ENCODE results near the gene ICAM1.

Gene ICAM1

GRCh38 chr19:10328558-10329429 lies 57.9 kb downstream of the ICAM1 start:
- no peak for DNase-seq

- no peak for DNase-seq
Observed at GRCh38 chr19:10329555-10329954, 58.6 kb downstream of the ICAM1 start.

DNA sequence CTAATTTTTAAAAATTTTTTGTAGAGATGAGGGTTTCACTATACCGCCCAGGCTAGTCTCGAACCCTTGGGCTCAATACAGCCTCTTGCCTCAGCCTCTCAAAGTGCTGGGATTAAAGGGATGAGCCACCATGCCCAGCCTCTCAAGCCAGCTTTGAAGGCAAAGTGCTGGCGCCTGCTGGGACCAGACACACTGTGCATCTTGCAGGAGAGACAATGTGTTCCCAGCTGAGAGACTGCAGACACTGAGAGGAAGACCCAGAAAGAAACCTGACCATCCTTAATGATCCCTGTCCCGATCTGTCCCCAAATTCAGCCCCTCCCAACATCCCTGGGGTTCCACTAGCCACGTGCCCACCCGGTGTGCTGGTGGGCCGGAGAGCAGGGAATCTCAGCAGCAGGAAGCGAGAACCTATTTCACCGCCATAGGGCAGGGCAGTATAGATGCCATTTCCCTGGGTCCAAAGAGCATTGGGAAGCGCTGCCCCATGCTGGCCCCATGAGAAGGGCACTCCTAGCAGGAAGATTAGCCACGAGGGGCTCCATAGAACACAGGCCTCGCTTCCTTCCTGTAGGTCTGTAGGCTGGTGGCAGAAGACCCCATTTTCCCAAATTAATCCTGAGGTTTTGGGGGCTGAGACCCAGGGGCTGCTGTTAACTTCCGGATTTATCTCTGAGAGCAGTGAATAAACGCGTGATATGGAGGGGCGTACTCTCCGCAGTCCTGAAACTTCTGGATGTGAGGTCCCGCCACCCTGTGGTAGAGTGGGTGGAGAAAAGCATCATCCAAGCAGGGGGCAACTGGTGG lies 61.4 kb downstream of the ICAM1 start:
- DNase-seq = no peak

DNA sequence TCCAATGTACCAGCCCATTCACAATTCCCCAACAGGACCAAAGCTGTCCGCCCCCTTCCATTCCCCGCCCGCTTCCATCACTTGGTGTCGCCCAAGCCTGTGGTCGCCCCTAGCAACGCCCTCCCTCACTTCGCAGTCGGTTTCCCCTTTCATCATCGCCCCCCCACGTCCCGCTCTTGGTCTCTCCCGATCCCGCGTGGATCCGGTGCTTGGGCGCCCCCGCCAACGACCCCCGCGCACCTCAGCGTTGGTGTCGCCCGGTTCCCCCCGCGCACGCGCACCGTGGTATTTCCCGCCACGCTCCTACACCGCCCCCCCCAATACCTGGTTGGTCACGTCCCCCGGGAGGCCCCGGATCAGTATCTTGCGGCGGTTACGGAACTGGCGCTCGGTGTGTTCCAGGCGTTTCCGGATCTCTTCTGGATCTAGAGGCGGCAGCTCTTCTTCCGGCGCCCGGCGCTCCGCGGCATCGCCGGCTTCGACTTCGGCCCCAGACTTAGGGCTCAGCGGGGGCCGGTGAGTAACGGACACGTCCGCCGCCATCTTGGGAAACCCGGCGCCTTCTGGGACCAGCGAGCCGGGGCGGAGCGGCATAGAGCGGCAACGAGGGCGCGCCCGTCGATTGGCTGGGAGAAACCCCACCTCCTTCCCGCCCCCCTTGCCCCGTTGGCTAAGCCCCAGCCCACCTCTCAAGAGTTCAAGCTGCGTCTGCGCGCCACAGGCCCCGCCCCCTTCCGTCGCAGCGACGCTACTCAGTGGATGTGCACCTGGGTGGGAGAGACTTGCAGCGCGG lies 62.2 kb downstream of the ICAM1 start, which contains the start of gene RAVER1:
Gene RAVER1 (minus strand): TSS at position 565 of the 793 bp plus-strand sequence. CDS start 22 bp downstream, at position 543.
- peak; percentile 98 for DNase-seq

DNA sequence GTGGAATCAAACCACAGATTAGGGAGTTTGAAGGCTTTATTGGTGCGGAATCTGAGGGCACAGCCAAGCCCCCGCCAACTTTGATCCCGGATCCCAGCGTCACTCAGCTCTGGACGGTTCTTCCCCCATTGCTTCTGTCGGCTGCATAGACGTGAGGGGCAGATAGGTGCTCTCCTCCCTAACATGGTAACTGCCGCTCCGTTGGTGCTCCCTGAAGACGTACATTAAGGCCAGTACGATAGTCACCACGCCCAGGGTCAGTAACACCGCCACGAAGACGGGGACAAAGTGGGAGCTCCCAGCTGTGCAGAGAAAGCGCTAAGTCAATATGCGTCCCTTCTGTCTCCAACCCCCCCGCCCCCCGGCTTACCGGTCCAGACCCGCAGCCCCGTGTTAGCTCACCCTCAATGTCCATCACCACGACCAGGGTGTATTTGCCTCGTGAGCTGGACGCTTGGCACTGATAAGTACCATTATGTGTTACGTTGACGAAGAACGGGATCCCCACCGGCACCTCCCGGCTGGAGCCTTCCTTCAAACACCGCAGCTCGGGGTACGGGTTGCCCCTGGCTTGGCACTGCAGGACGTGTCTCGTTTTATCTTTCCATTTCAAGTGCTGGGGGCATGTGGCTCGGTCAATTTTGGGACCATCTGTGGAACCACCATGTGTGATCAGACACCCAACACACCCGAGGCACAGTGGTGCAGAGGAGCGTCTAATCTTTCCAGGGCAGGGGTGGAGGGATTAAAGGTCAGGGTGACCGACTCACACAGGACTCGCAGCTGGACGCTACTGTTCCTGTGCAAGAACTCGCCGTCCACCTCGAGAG lies 63.1 kb downstream of the ICAM1 start:
- no peak for DNase-seq

GRCh38 chr19:10334588-10335351 lies 63.9 kb downstream of the ICAM1 start:
- DNase-seq = peak; percentile 29

- no peak for DNase-seq
Observed at GRCh38 chr19:10335352-10335985, 64.5 kb downstream of the ICAM1 start.

Measured in CD4-positive, alpha-beta T cell treated with Interleukin-1 beta for 1 hour (primary cell).